Uterus (tissue), 4 donors: Measurements from ENCODE around the gene KRT34. TPM values are rescaled to one million over a fixed set of nuclear protein-coding genes. Genes with fewer than 3 reads are reported as not detected.
"Not testable (repeated sequence)": the region's sequence is repeated elsewhere in the genome, so short reads cannot be mapped to it uniquely, and the experiment has no call there.

Source experiments
- DNase-seq, 2 donors: peaks; one replicate each; pipeline ENCODE4 v3.0.0-alpha.2; 2019 to 2020
- H3K27ac ChIP-seq, 2 donors: fragments of 200-600 bp; sonication (generic); 1 replicate in 1 of 2; 2 replicates in 1 of 2; pipeline ENCODE4 v1.5.1; 2016 to 2018
- H3K27me3 ChIP-seq, 2 donors: fragments of 200-600 bp; sonication (generic); one replicate each; pipeline ENCODE4 v1.5.1; 2018 to 2019; ENCODE audit warnings: control low read depth in 1 of 2
- H3K36me3 ChIP-seq, 2 donors: fragments of 200-600 bp; sonication (generic); one replicate each; pipeline ENCODE4 v1.5.1; 2019; ENCODE audit warnings: control low read depth in 1 of 2
- H3K4me1 ChIP-seq, 2 donors: fragments of 200-600 bp; sonication (generic); one replicate each; pipeline ENCODE4 v1.5.1; 2018 to 2019; ENCODE audit warnings: control low read depth in 1 of 2
- H3K4me3 ChIP-seq, 2 donors: fragments of 200-600 bp; sonication (generic); 1 replicate in 1 of 2; 2 replicates in 1 of 2; pipeline ENCODE4 v1.5.1; 2018 to 2019; ENCODE audit warnings: mild to moderate bottlenecking in 1 of 2
- H3K9me3 ChIP-seq, 2 donors: fragments of 200-600 bp; sonication (generic); one replicate each; pipeline ENCODE4 v1.5.1; 2019; ENCODE audit warnings: control low read depth in 1 of 2
- POLR2A ChIP-seq, 2 donors: fragments of 450-650 bp; IDR thresholded peaks; one replicate each; pipeline ENCODE4 v1.6.1; 2016; ENCODE audit warnings: antibody characterized with exemption in 2 of 2, mild to moderate bottlenecking in 1 of 2, moderate library complexity in 1 of 2
- intact Hi-C: fragments of 100-400 bp; cut with DNase I; formaldehyde crosslinking; loops from one replicate; pipeline ENCODE4 v1.15.1; 2023; ENCODE audit warnings: low total_unique reads
- total RNA-seq, 4 donors: library from RNA; depleted of rRNA in 3 of 4; stranded (reverse); fragments of >200 nt in 3 of 4; gene quantifications; one replicate each; pipeline versions ENCODE4 v1.1.0 to v1.2.4, GENCODE V29; 2014 to 2023
- TF ChIP-seq, protein P1 (sequence below), 4 experiments: fragments of 200-600 bp in 2 of 4; fragments of 450-650 bp in 2 of 4; sonication (generic) in 2 of 4; IDR thresholded peaks; one replicate each; pipeline ENCODE4 v1.5.1; 2016 to 2019; ENCODE audit warnings: antibody characterized with exemption in 4 of 4, mild to moderate bottlenecking in 2 of 4, moderate library complexity in 1 of 4
- donor health status: DM: yes; HTN: yes; CAD: no.

KRT34 gene
- total RNA-seq, 4 donors from 2014 or later: 0.28 TPM; not detected in 3

DNA sequence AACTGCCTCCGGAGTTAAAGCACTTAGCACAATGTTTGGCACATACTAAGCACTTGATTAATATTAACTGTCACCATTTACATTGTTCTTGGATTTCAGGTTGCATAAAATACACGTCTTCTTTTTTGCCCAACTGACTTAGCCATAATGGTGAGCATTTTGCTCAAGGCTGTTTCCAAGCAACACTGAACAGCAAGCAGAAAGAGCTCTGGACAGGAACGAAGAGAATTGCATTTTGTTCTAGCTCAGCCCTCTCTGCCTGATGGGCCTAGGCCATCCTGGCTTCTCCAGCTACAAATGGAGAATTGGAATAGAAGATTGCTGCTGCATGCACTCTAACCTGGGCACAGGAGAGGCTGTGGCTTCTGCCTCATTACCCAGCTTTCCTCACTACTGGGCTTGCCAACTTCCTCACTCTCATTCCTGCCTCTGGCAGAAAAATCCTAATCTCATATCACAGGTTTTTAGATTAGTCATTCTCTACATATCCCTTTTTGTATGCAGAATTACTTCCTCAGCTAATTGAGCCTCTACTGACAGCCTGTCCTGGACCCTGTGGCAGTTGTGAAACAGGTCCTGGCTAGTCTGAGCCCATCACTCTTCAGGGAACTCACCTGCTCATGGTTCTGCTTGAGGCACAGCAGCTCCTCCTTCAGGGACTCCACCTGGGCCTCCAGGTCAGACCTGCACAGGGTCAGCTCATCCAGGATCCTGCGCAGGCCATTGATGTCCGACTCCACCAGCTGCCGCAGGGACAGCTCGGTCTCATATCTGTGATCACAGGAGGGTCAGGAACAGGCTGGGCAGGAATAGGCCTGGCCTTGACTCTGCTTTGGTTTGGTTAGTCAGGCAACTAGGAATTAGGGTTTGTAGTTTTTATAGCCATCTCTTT is 34.0 kb downstream of the KRT34 start:
- H3K36me3 ChIP-seq: no peaks in the 10 kb centered on the region
- no peaks in the 10 kb centered on the region for H3K9me3 ChIP-seq
- no peak for DNase-seq
- no peaks in the 10 kb centered on the region for H3K27me3 ChIP-seq
- TF ChIP-seq POLR2A (IDR thresholded peaks at IDR 0.05): no peak
- TF ChIP-seq, protein P1, sequence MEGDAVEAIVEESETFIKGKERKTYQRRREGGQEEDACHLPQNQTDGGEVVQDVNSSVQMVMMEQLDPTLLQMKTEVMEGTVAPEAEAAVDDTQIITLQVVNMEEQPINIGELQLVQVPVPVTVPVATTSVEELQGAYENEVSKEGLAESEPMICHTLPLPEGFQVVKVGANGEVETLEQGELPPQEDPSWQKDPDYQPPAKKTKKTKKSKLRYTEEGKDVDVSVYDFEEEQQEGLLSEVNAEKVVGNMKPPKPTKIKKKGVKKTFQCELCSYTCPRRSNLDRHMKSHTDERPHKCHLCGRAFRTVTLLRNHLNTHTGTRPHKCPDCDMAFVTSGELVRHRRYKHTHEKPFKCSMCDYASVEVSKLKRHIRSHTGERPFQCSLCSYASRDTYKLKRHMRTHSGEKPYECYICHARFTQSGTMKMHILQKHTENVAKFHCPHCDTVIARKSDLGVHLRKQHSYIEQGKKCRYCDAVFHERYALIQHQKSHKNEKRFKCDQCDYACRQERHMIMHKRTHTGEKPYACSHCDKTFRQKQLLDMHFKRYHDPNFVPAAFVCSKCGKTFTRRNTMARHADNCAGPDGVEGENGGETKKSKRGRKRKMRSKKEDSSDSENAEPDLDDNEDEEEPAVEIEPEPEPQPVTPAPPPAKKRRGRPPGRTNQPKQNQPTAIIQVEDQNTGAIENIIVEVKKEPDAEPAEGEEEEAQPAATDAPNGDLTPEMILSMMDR (IDR thresholded peaks at IDR 0.05): no peak
- intact Hi-C loops: no loop called here
- no peak overlapping the region for H3K4me3 ChIP-seq
- H3K27ac ChIP-seq: no peak overlapping the region
- H3K4me1 ChIP-seq: no peaks in the 10 kb centered on the region

DNA sequence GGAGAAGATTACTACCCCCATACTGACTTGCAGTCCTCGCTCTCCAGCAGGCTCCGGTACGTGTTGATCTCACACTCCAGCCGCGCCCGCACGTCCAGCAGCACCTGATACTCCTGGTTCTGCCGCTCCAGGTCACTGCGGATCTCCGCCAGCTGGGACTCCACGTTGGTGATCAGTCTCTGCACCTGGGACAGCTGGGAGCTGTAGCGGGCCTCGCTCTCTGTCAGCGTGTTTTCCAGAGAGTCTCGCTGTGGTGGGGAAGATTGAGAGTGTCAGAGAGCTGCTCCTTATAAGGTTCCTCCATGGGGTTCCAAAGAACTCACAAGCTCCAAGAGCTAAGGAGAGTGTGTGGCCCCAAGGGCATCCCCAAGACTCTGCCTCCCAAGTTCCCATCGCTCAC is 35.7 kb downstream of the KRT34 start:
- H3K27ac ChIP-seq, intact Hi-C loops: not testable (repeated sequence)

DNA sequence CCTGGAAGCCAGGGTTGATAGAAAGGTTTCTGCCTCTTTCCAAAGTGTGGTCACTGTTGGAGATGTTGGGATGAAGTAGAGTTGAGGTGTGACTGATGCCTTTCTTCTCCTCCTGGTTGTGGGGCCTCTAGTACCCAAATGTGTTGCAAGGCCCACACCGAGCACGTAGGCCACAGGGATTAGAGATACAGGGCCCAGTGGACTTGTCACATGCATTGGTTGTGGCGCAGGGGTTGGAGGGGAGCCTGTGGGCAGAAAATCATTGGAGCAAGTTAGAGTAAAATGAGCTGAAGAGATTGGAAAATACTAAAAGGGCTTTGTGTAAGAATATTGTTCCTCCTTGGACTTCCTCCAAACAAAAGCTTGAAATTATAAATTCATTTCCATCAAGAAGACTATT is 36.1 kb downstream of the KRT34 start:
- H3K27me3 ChIP-seq: no peaks in the 10 kb centered on the region
- DNase-seq: no peak
- H3K4me3 ChIP-seq: no peak overlapping the region
- no peaks in the 10 kb centered on the region for H3K9me3 ChIP-seq
- H3K4me1 ChIP-seq: no peaks in the 10 kb centered on the region
- H3K27ac ChIP-seq: no peak overlapping the region
- TF ChIP-seq POLR2A (IDR thresholded peaks at IDR 0.05): no peak
- TF ChIP-seq, protein P1 (IDR thresholded peaks at IDR 0.05): no peak
- H3K36me3 ChIP-seq: no peaks in the 10 kb centered on the region
- intact Hi-C loops: no loop called here

More for the DNA sequence above, 35.7 kb downstream of the KRT34 start:
- H3K9me3 ChIP-seq, H3K27me3 ChIP-seq, H3K36me3 ChIP-seq, H3K4me1 ChIP-seq, H3K4me3 ChIP-seq, DNase-seq: not testable (repeated sequence)

DNA sequence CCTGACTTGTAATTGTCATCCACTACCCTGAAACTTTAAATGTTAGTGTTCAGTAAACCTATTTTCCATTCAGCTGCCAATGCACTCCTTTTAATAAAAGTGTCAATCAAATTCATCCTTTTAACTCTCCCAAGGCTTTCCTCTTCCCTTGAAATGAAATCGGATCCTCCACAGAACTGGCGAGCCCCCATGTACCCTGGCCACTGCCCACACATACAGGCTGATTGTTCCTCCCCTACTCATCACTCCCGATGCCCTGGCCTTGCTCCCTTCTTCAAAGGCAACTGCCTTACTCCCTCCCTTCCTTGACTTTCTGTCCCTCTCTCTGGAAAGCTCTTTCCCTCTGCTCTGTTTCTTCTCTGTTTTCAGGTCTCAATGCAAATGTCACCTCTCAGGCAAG is 39.1 kb downstream of the KRT34 start:
- no peak overlapping the region for H3K27ac ChIP-seq
- no peaks in the 10 kb centered on the region for H3K36me3 ChIP-seq
- H3K4me3 ChIP-seq: no peak overlapping the region
- intact Hi-C loops: no loop called here
- no peaks in the 10 kb centered on the region for H3K9me3 ChIP-seq
- H3K27me3 ChIP-seq: no peaks in the 10 kb centered on the region
- DNase-seq: no peak
- TF ChIP-seq, protein P1 (IDR thresholded peaks at IDR 0.05): no peak
- TF ChIP-seq POLR2A (IDR thresholded peaks at IDR 0.05): no peak
- H3K4me1 ChIP-seq: no peaks in the 10 kb centered on the region

DNA sequence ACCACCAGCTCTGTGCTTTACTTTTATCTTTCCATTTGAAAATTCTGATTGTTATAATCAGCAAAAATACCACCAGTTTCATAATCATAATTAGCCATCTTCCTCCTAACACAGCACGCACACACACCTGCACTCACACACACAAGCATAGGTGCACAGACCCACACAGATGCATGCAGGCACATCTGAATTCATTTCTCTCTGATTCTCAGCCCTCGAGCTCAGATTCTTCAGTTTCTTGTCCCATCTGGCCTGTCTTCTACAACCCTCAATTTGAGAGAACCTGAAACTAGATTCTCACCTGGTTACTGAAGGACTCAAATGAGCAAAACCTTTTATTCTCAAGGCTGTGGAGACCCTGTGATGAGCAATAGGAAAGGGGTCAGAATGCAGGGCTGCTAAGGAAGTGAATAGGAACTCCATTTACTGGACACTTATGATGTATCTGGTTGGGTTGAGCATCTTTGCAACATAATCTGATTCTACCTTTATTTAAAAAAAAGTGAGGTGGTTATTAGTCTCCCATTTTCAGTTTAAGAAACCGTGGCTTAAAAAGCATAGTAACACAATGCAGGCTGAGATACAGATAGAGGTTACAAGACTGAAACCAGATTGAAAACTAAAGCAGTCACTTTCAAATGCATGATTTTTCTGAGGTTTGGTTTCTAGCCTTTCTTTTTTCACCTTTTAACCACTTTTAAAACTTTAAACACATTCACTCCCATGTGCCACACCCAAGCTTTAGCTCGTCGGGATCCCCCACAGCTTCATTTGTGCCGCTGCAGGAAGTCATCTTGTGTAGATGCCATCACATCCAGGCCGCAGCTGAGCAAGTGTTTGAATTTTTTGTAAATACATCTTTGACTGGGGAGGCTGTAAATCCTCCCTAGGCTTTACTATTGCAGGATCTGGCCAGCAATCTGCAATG is 40.9 kb downstream of the KRT34 start:
- no peak overlapping the region for H3K4me3 ChIP-seq
- H3K9me3 ChIP-seq: no peaks in the 10 kb centered on the region
- TF ChIP-seq POLR2A (IDR thresholded peaks at IDR 0.05): no peak
- TF ChIP-seq, protein P1 (IDR thresholded peaks at IDR 0.05): no peak
- H3K36me3 ChIP-seq: no peaks in the 10 kb centered on the region
- H3K4me1 ChIP-seq: no peaks in the 10 kb centered on the region
- intact Hi-C loops: no loop called here
- no peaks in the 10 kb centered on the region for H3K27me3 ChIP-seq
- no peak overlapping the region for H3K27ac ChIP-seq
- no peak for DNase-seq
